Activated CD8-positive, alpha-beta memory T cell treated with anti-CD3 and anti-CD28 coated beads, Interleukin-2, amount 50 U/mL, for 1 hour (primary cell): Measurements from ENCODE around the gene FGD3.

Experiments
- DNase-seq: peaks from one replicate; pipeline ENCODE4 v3.0.0-alpha.2; 2020; ENCODE audit errors: extremely low read depth

FGD3 gene

DNA sequence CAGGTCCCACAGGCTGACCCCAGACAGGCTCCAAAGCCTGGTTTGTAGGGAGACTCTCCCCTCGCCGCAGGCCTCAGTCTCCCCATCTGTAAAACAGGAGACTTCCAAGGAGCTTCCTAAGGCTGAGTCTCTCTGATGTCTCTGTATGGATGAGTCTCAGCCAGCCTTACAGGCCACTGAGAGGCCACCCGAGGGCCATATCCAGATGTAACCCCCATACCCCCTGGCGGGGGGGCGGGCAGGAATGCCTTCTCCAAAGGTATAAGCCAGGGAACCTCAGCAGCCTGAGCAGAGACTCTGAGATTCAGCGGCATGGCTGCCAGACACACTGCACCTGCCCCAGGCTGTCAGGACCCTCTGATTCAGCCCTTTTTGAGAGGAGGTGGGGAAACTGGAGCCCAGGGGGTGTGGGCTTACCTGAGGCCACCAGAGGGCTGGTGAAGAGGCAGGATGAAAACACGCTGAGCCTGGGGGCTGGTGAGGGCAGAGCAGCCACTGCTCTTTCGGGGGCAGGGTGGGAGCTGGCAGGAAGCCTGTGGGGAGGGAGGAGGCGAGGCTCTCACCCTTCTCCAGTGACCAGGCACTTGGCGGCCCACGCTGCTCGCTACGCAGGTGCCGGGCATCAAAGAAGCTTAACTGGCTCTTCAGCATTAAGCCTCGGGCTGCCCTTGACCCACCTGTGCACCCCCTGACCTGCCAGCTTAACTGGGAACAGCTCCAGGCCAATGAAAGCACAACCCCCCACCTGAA lies 105.6 kb downstream of the FGD3 start:
- no peak for DNase-seq

DNA sequence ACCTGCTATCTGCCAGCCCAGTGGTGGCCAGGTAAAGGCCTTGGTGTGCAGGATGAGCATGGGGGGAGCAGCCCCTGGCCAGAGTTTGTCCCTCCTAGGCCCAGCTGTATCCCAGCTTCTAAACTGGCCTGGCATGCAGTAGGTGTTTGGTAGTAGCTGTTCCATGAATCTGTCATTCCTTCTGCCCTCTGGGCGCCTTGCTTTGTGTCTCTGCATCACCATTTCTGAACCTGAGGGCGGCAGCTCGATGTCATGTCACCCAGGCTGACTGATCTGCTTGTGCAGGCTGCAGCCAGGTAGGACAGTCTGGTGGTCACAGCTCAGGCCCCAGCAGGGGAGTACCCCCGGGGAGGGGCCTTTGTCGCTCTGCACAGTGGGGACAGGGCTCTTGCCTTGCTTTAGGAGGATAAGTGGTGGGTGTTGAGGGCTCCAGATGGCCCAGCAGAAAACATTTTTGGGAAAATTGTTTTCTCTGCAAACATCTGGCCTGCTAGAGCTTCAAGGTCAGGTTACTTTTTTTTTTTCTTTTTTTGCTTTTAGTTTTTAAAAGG lies 106.5 kb downstream of the FGD3 start:
- no peak for DNase-seq

DNA sequence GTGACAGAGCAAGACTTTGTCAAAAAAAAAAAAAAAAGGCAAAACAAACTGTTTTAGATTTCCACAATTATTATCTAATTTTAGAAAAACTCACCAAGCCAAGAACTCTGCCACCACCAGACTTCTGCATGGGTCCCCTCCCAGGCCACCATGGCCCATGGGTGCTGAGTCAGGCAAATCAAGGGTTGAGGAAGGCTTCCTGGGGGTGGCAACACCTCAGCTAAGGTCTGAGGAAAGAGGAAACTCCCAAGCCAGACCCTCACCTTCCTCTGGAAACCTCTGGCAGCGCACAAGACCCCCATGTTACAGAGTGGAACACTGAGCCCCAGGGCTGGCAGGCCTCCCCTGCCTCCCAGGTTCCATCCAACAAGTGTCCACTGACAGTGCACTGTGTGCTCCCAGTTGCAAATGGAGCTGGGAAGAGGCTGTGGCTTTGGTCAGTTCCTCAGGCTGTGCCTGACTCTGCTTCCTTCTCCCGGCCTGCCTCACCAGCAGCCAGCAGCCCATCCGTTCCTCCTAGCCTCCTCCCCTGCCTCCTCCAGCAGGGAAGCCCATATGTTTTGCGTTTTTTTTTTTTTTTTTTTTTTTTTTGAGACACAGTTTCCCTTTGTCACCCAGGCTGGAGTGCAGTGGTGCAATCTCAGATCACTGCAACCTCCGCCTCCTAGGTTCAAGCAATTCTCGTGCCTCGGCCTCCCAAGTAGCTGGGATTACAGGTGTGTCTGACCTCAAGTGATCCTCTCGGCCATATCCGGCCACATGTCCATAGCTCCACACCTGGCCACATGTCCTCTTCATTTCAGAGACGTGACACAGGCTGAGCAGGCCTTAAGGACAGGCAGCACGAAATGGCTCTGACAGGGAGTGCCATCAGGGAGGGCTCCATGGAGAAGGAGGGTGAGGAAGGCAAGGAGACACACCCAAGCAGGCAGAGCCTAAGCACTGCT lies 107.7 kb downstream of the FGD3 start:
- DNase-seq = no peak

DNA sequence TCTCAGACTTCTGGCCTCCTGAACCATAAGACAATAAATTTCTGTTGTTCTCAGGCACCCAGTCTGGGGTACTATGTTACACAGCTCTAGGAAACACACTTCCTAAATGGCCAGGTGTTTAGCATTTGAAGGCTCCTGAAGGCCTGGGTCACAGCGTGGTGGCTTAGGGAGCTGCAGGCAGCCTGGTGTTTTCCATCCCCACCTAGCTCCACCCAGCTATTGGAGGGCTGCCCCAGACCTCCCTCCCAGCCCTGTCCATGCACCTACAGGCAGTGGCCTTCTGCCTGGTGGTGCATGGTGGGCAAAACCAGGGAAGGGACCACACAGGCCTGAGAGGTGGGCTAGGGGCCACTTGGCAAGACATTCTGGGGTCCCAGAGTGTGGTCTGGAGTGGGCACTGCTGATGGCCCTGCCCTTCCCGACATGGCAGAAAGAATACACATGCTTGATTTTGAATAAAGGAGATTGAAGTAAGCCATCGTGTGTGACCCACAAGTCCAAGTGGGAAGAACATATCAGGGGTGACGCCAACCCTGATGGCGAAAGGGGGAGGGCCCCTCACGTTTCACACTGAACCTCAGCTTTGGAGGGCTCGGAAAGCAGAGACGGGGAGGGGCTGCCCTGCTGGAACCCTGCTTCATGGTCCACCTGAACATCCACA lies 109.8 kb downstream of the FGD3 start:
- no peak for DNase-seq

DNA sequence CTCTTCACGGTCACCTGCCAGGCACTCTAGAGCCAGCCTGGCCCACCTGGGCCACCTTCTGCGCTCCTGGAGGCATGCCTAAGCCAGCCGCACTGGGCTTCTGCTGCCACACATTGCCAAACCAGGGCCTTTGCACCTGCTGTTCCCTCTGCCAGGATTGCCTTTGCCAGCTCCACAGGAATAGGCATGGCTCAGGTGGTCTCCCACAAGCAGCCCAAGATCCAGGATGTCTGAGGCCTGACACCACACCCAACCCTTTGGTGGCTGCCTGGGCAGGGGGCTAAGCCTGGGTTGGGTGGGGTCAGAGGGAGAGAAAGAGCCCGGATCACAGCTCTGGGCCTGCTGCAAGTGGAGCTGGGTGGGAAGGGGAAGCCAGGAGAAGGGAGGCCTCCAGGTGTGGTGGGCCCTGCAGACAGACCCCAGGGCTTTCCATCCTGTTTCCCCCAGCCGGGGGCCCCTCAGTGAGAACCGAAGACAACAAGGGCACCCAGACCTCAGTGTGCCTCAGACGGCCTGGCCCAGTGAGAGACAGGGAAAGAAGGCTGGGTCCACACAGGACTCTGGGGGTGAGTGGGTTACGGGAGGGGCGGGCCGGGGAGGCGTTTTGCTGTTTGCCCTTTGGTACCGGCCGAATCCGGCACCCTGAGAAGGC lies 110.5 kb downstream of the FGD3 start:
- no peak for DNase-seq

DNA sequence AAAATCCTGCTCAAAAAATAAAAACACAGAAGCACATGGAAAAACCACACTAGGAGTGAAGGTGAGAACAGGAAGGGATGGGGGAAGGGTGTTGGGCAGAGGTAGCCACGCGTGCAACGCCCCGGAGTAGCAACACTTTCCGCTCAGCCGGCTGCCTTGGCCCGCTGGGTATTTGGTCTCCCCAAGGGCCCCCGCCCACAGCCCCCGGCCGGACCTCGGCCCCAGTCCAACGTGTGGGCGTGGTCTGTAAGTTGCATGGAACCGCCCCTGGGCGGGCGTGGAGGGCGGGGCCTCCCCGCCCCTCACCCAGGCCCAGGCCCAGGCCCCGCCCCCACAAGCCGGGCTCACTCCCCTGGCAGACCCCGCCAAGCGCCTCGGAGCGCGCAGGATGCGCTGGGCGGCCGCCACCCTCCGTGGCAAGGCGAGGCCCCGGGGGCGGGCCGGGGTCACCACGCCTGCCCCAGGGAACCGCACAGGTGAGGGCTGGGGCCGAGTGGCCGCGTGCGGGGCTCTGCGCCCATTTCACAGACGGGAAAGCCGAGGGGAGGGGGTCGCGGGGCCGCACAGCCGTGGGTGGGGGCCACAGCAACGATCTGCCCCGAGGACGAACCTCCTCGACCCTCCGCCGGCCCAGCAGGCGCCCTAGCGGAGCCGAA lies 111.2 kb downstream of the FGD3 start, which contains the start of gene SUSD3:
SUSD3 (plus strand) TSS at position 347 of the 656 bp plus-strand sequence; CDS start at position 389, 42 bp downstream.
- no peak for DNase-seq

DNA sequence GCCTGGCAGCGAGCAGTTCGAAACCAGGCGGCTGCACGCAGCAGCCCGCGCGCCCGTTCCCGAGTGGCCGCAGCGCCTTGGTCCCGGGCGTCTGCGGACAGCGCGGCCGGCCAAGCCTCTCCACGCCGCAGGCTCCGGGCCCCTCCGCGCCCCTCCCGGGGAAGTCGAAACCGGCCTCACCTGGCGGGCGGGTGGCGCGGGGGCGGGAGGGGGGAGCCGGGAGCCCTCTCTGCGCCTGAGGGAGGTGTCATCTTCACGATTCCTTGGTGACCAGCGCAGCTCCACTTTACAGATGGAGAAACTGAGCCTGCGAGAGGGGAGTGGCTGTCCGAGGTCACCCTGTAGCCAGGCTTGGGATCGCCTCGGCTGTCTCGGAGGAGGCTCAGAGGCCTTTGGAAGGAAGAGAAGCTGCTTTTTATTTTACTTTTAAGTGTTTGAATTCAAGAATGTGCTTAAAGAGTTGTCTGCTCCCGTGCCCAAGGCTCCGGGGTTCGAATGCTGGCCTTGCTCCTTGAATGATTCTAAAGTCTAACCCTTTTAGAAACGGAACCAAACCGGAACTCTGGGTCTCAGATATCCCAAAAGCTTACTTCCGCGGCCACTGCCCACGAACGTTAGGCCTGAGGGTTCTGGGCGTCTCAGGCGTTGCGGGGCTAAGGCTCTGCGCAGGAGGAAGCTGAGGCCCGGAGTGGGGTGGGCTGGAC lies 111.8 kb downstream of the FGD3 start:
- no peak for DNase-seq

DNA sequence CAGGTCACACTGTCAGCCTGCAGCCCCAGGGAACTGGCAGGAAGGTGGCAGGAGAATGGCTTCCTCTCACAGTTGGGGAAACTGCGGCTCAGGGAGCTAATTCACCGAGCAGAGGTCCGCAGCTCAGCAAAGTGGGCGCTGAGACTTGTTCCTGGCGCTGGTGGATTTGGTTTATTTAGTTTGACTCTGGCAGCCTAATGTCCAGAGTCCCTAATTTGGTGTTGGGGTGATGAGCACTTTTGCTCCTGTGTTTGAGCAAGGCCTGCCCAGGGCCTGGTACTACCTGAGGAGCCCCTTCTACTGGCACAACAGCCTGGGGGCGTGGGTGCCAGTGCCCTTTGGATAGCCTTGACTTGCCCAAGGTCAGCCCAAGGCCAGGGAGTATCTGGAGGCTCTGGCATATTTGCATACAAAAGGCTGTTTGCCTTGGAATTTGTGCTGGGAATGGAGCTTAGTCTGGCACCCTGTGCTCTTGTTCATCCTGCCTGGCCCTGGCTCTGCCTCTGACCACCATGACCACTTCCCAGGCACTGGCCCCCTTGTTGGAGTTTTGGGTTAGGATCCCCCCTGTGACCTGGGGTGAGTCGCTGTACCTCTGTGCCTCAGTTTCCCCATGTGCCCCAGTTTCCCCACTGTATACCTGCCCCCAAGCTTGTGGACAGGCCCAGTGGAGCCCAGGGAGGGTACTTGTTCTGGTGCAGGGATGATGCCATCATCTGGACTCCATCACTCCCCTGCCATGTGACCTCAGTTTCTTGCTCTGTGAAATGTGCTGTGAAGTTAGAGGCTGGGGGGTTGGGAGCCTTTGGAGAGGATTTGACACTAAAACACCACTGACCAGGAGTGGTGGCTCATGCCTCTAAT lies 112.6 kb downstream of the FGD3 start:
- no peak for DNase-seq

DNA sequence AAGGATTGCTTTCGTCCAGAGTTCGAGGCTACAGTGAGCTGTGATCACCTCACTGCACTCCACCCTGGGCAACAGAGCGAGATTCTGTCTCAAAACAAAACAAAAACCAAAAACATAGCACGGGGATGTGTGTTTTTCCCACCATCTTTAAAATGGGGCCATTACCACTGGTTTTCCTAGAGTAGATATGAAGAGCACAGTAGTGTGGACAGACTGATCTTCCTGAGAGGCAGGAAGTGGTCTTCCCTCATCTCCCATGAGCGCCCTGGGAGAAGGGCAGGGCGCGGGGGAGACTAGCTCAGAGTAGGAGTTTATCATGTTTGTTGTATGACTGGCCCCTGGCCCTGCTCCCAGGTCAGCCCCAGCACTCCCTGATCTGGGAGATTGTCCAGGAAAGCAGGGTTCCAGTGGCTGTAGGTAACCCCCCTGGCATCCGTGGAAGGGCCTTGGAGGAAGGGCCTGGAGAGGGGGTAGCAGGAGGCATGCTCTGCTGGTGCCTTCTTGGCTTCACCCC lies 113.5 kb downstream of the FGD3 start:
- DNase-seq = no peak

DNA sequence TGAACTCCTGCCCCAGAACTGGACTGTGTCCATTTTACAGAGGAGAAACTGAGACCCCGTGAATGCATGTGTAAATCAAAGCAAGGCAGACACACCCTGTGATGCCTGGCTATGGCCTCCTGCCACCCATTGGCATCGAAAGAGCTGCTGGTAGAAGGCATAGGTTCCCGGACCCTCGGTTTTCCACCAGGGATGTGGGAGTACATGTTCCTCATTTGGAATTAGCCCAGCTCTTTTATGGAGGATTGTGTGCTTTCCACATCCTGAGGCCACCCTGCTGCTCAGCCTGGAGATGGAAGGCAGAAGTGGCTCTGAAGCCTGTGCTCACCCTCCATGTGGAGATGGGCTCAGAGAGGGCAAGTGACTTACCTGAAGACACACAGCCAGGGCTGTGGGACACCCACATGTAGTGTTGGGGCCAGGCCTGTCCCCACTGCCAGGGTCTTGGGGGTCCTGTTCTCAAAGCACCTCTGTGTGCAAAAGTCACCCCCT lies 114.0 kb downstream of the FGD3 start:
- DNase-seq = no peak

DNA sequence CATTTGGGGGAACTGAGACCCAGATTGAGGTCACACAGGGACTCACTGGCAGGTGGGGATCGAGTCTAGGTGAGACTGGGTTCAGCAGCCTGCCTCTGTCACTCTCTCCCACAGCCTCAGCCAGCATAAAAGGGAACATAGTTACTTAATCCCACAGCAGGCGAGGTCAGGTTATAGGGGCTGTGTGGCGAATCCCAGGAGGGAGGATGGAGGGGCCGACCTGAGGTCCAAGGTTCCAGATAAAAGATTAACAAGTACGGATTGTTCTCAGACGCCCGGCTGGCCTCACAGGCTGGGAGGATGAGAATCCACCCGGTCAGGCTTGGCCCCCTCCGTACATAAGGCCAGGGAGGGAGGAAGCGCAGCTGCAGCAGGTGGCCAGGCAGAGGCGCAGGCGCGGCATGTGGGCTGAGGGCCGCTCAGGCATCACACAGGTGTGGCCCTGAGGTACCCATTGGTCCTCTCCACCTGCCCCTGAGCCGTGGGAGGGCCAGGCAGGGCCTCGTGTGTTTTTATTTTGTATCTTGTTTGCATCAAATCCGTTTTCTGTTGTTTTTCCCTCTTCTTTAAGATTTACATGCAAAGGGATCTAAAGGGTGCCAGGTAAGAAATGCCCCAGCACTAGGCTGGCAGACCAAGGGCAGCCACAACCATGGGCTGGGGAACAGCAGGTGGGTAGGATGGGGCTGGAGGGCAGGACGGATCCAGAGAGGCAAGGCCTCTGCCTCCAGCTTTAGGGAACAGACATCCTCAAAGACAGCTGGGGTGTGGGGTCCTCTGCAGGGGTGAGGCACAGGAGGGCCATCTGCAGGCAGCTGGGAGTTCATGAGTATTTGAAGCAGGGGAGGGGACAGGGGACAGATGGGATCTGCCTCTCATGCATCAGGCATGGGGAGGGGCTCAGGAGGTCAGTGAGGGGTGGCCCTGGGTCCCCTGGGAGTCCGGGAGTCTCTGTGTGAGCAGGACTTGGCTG lies 114.8 kb downstream of the FGD3 start:
- no peak for DNase-seq

DNA sequence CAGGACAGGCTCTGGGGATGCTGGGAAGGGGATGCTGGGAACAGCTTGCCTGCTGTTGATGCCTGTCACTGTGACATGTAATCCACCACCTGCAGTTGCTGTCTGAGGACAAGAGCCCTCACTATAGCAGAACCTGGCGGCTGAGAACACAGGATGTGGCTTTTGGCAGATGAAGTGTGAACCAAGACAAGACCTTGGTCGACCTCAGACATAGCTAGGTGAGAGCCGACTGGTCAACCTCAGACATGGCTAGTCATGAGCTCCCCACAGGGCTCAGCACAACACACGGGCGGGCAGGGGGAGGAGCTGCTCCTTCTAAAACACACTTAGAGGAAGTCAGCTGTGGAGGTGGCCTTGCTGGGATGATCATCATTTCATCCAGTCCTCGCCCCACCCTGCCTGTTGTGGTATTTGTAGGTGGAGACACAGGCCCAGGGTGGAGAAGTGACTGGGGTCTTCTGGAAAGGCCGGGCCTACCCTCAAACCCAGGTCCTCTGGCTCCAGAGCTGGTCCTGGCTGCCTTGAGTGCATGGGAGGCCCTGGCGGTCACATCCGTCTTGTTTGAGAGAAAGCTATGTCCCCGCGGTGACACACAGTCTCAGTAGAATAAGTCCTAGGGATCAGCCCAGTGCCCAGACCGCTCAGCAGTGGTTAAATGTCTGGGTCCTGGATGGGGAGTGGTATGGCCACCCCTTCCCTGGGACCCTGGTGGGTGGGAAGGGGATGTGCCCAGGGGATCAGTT lies 117.2 kb downstream of the FGD3 start:
- peak; percentile 79 for DNase-seq

DNA sequence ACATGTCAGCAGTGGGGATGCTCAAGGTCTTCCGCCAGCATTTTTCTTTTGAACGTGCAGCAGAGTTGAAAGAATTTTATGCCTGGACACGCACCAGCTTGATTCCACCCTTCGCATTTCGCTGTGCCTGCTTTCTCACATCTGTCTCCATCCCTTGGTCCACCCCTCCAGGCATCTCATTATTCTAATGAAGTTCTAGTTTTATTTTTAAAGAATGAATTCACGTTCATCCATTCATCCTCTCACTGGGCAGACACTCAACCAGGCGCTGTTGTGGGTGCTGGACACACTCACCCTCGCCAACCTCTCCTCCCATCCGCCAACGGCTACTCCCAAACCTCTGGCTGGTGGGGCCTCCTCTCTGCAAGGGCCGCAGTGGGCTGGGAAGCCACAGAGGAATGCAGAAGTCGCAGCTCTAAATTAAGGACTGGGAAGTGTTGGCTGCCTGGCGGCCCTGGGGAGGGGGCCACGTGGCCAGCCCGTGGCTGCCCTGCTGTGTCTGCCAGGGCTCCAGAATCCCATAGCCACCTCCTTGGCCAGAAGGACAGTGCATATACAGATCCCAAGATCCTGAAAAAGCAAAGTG lies 117.9 kb downstream of the FGD3 start:
- no peak for DNase-seq

DNA sequence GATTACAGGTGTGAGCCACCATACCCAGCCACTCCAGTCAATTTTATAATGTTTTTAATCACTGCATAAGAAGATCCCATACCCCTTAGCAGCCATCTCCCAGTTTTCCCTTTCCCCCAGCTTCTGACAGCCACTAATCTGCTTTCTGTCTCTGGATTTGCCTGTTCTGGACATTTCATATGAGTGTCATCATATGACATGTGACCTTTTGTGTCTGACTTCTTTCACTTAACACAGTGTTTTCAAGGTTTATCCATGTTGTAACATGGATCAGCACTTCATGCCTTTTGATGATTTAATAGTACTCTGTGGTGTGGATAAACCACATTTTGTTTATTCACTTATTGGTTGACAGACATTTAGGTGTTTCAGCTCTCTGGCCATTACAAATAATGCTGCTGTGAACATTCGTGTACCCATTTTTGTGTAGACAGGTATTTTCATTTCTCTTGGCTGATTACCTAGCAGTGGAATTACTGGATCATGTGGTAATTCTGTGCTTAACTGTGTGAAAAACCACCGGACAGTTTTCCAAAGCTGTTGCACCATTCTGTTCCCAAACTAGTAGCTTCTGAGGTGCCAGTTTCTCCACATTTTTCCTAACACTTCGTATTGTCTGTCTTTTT lies 119.8 kb downstream of the FGD3 start:
- DNase-seq = no peak

DNA sequence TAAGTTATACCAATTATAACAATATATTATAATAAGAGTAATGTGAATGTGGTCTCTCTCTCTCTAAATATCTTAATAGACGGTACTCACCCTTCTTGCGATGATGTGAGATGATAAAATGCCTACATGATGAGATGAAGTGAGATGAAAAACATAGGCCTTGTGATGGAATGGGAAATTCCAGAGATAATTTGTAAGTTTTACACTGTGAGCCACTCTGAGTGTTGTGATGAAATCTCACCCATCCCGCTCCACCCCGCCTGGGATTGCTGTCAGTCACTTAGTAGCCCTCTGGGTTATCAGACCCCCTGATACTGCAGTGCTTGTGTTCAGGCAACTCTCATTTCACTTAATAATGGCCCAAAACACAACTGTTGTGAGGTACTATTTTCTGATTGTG lies 121.6 kb downstream of the FGD3 start:
- no peak for DNase-seq

DNA sequence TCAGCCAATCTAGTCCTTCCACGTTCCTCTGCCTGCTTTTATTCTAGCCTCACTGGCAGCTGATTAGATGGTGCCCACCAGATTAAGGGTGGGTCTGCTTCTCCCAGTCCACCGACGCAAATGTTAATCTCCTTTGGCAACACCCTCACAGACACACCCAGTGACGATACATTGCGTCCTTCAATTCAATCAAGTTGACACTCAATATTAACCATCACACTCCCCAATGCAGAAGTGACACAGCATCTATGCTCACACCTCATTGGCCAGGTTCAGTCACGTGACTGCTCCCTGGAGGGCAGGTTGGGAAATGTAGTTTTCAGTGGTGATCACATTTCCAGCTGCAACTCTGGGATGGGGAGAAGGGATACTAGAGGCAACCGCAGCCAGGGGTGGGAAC lies 124.1 kb downstream of the FGD3 start:
- DNase-seq = no peak
